Stimulated activated naive CD8-positive, alpha-beta T cell treated with anti-CD3 and anti-CD28 coated beads, Interleukin-15, Interleukin-2, amounts not matched to agents 100 ng/mL and 50 ng/mL, for 24 hours (primary cell): Measurements from ENCODE around the gene MTOR.
A peak's percentile ranks its signal among the peaks of the same experiment; 100 is the strongest.
"Not testable (repeated sequence)": the region's sequence is repeated elsewhere in the genome, so short reads cannot be mapped to it uniquely, and the experiment has no call there.

ENCODE experiments used
- H3K27ac Mint-ChIP-seq: one replicate; pipeline ENCODE4 v1.8.0; 2021; ENCODE audit warnings: mild to moderate bottlenecking, mixed read lengths
- H3K27me3 Mint-ChIP-seq: one replicate; pipeline ENCODE4 v1.8.0; 2021; ENCODE audit warnings: mixed read lengths
- H3K36me3 Mint-ChIP-seq: one replicate; pipeline ENCODE4 v1.8.0; 2021; ENCODE audit warnings: low read depth, mixed read lengths
- H3K4me1 Mint-ChIP-seq: one replicate; pipeline ENCODE4 v1.8.0; 2021; ENCODE audit warnings: low read depth, mixed read lengths
- H3K4me3 Mint-ChIP-seq: one replicate; pipeline ENCODE4 v1.8.0; 2021; ENCODE audit warnings: mild to moderate bottlenecking, mixed read lengths
- H3K9me3 Mint-ChIP-seq: one replicate; pipeline ENCODE4 v1.8.0; 2021; ENCODE audit warnings: mixed read lengths

The MTOR gene

DNA sequence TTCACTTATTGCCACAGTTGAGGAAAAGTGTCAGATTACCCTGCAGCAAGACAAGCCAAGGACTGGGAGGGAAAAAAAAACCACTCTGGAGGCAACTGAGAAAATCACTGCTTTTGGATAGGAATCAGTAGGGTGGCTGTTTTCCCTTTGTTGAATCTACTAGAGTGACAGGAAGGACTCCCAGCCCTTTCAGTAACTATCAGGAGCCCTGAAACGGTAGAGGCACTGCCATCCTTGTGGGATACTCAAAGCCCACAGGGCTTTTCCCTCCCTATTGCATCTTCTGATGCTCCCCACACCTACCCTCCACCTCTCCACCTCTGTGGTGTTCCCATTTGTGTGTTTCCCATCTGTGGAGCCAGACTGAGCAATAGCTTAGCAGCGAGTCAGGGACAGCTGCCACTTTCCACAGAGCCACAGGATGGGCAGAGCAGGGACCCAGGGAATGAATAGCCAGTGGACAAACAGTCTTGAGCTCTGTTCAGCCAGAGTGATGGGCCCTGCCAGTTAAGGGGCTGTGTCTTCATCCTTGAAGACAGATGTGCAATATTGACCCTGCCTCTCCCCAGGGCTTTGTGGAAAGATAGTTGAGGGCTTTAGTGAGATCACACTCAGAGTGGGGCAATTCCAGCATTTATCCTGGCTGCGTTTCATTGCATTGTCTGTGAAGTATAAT is 24.5 kb upstream of the MTOR start:
- H3K4me3 Mint-ChIP-seq, result no peak overlapping the region
- H3K27me3 Mint-ChIP-seq, result no peaks in the 10 kb centered on the region
- peaks cover 69% of the 10 kb centered on the region for H3K36me3 Mint-ChIP-seq
- no peaks in the 10 kb centered on the region for H3K9me3 Mint-ChIP-seq
- H3K27ac Mint-ChIP-seq, result peak overlapping the region; percentile 9
- H3K4me1 Mint-ChIP-seq, result peaks cover 45% of the 10 kb centered on the region

DNA sequence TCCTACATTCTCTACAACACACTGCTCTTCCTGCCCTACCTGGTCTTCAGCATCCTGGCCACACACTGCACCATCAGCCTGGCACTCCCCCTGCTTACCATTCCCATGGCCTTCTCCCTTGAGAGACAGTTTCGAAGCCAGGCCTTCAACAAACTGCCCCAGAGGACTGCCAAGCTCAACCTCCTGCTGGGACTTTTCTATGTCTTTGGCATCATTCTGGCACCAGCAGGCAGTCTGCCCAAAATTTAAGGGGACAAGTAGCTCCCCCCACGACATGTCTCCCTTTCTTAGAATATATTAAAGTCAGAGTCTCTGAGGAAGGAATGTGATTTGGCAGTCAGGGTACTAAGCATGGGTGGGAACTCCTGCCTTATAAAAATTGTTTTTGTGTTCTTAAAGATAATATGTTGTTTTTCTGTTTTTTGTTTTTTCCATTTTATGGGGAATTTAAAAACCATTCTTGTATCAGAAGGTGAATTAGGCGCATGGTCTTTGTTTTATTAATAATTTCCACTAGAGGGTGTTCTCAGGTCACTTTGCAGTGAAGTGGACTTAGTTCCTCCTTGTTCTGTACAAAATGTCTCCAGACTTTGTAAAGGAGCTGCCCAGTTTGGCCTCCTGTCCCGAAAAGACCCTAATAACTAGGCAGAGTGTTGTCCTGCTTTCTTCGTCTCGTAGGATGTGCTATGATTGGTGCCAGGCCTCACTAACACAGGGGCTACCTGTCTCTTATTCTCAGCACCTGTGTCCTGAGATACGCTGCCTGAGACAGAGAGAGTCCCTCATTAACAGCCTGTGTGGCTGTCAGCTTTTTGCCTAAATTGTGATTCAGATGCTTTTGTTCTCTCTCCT is 23.8 kb upstream of the MTOR start:
- Mint-ChIP-seq H3K4me1 (peaks cover 48% of the 10 kb centered on the region), H3K27me3 (no peaks in the 10 kb centered on the region), H3K27ac (peak overlapping the region; percentile 48), H3K9me3 (no peaks in the 10 kb centered on the region), H3K36me3 (peaks cover 70% of the 10 kb centered on the region), H3K4me3 (no peak overlapping the region)

DNA sequence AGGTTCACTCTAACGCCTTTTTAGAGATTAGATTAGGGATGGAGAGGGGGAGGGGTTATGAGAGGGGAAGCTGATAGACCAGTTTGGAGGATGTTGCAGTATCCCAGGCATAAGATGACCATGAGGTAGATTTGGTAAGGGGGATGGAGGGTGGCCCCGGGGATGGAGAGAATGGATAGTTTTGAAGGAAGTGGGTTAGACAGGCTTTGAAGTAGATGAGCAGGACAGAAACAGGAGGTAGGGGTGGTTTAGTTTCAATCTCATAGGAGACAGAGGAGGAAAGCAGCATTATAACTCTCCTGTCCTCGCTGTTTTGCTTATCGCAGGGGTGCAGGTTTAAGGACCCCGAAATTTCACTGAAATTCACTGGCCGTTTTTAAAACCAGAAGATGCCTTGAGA is 22.4 kb upstream of the MTOR start:
- H3K4me1 Mint-ChIP-seq, result peaks cover 54% of the 10 kb centered on the region
- no peak overlapping the region for H3K4me3 Mint-ChIP-seq
- H3K27me3 Mint-ChIP-seq, result no peaks in the 10 kb centered on the region
- H3K9me3 Mint-ChIP-seq, result no peaks in the 10 kb centered on the region
- H3K27ac Mint-ChIP-seq, result peak overlapping the region; percentile 64
- H3K36me3 Mint-ChIP-seq, result peaks cover 71% of the 10 kb centered on the region

GRCh38 chr1:11283151-11283550 is 20.8 kb upstream of the MTOR start:
- H3K27me3 Mint-ChIP-seq, result no peaks in the 10 kb centered on the region
- peaks cover 70% of the 10 kb centered on the region for H3K4me1 Mint-ChIP-seq
- no peaks in the 10 kb centered on the region for H3K9me3 Mint-ChIP-seq
- peaks cover 78% of the 10 kb centered on the region for H3K36me3 Mint-ChIP-seq
- H3K27ac Mint-ChIP-seq, result peak overlapping the region; percentile 7
- H3K4me3 Mint-ChIP-seq, result no peak overlapping the region

DNA sequence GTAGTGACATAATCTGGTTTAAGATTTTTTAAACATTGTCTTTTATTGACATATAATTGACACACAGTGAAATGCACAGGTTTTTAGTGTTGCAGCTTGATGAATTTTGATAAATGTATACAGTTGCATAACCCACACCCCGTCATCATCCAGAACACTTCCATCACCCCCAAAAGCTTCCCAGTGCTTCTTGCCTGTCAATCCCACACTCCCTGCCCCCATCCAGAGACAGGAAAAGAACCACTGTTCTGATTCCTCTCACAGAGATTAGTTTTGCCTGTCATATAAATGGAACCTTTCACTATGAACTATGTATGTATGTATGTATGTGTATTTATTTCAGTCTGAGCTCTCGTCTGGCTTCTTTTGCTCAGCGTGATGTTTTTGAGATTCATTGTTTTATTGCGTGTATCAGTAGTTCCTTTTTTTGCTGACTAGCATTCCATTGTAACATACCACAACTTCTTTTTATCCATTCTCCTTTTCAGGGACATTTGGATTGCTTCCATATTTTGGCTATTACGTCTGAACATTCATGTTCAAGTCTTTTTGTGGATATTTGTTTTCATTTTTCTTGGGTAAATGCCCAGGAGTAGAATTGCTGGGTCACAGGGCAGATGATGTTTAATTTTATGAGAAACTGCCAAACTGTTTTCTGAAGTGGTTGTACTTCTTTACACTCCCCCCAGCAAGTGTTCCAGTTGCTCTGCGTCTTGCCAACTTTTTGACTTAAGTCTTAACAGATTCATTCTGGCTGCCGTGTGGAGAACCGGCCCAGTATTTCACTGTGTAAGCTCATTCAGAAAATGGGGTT is 19.4 kb upstream of the MTOR start:
- Mint-ChIP-seq H3K9me3 (no peaks in the 10 kb centered on the region), H3K36me3 (peaks cover 81% of the 10 kb centered on the region), H3K4me3 (peak overlapping the region; percentile 15), H3K27me3 (no peaks in the 10 kb centered on the region), H3K4me1 (peaks cover 80% of the 10 kb centered on the region), H3K27ac (peak overlapping the region; percentile 91)

DNA sequence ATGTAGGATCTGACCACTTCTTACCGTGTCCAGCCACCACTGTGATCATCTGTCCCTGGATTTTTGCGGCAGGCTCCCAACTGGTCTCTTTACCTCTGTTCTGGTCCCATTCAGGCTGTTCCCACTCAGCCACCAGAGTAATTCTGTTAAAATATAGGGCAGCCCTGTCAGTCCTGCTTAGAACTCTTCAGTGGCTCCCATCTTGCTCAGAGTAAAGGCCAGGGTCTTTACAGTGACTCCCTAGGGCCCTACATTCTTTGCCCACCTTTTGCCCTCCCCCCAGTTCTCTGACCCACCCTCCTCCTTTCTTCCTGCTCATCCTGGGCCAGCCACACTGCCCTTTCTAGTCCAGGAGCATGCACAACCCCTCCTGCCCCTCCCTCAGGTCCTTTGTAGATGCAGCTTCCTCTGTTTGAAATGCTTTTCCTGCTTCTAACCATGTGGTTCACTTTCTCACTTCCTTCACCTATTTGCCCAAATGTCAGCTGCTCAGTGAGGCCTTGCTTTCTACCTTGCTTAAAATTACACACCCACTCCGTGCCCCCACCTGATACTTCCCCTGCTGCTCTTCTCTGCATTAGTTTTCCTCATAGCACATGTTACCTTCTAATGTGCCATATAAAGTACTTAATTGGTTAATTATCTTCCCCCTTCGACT is 18.5 kb upstream of the MTOR start:
- Mint-ChIP-seq H3K36me3 (peaks cover 78% of the 10 kb centered on the region), H3K4me1 (peaks cover 86% of the 10 kb centered on the region), H3K9me3 (no peaks in the 10 kb centered on the region), H3K27me3 (no peaks in the 10 kb centered on the region), H3K27ac (peak overlapping the region; percentile 91), H3K4me3 (peak overlapping the region; percentile 19)

DNA sequence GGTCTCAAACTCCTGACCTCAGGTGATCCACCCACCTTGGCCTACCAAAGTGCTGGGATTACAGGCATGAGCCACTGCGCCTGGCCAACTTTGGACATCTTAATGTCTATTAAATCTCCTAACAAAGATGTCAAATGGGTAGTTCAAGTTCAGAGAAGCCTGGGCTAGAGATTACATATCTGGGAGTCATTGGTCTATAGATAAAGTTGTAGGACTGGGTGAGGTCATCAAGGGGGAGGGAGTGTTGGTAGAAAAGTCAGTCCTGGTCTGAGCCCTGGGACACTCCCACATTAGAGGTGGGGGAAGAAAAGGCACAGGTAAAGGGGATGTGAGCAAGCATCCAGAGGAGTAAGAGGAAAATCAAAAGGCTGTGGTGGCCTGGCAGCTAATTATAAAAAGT is 17.3 kb upstream of the MTOR start:
- H3K4me3 Mint-ChIP-seq, result no peak overlapping the region
- peaks cover 86% of the 10 kb centered on the region for H3K4me1 Mint-ChIP-seq
- H3K9me3 Mint-ChIP-seq, result no peaks in the 10 kb centered on the region
- peak overlapping the region; percentile 91 for H3K27ac Mint-ChIP-seq
- H3K27me3 Mint-ChIP-seq, result no peaks in the 10 kb centered on the region
- peaks cover 76% of the 10 kb centered on the region for H3K36me3 Mint-ChIP-seq

DNA sequence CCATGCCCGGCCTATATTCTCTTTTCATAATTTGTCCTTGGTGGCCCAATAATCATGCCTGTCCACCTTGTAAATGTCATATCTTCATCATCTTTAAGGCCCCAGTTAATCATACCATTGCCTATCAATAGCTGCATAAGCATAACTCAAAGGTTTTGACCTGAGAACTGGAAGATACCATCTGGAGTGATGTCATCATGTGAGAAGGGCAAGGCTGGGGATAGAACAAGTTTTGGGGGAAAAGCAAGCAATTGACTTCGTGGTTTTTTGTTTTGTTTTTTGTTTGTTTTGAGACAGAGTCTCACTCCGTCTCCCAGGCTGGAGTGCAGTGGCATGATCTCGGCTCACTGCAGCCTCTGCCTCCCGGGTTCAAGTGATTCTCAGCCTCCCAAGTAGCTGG is 16.8 kb upstream of the MTOR start:
- peaks cover 83% of the 10 kb centered on the region for H3K4me1 Mint-ChIP-seq
- H3K36me3 Mint-ChIP-seq, result peaks cover 76% of the 10 kb centered on the region
- H3K4me3 Mint-ChIP-seq, result no peak overlapping the region
- H3K27me3 Mint-ChIP-seq, result no peaks in the 10 kb centered on the region
- no peaks in the 10 kb centered on the region for H3K9me3 Mint-ChIP-seq
- no peak overlapping the region for H3K27ac Mint-ChIP-seq

- H3K36me3 Mint-ChIP-seq, result peaks cover 33% of the 10 kb centered on the region
- no peaks in the 10 kb centered on the region for H3K9me3 Mint-ChIP-seq
- no peaks in the 10 kb centered on the region for H3K27me3 Mint-ChIP-seq
- H3K4me3 Mint-ChIP-seq, result peak overlapping the region; percentile 97
- H3K4me1 Mint-ChIP-seq, result peaks cover 42% of the 10 kb centered on the region
- H3K27ac Mint-ChIP-seq, result peak overlapping the region; percentile 90
Measured at GRCh38 chr1:11273595-11274234, 11.4 kb upstream of the MTOR start.

- Mint-ChIP-seq H3K27me3 (no peaks in the 10 kb centered on the region), H3K36me3 (peaks cover 26% of the 10 kb centered on the region), H3K9me3 (no peaks in the 10 kb centered on the region), H3K4me1 (peaks cover 35% of the 10 kb centered on the region), H3K4me3 (peak within 1 kb of the TSS; percentile 97), H3K27ac (peak within 1 kb of the TSS; percentile 90)
Measured at GRCh38 chr1:11272832-11273594, 10.7 kb upstream of the MTOR start, which contains the start of gene UBIAD1. Gene UBIAD1 (plus strand): TSS chr1:11273198. CDS start chr1:11273532, 334 bp downstream.

GRCh38 chr1:11272544-11272831 is 10.1 kb upstream of the MTOR start:
- H3K9me3 Mint-ChIP-seq, result no peaks in the 10 kb centered on the region
- peak overlapping the region; percentile 58 for H3K4me3 Mint-ChIP-seq
- H3K36me3 Mint-ChIP-seq, result peaks cover 22% of the 10 kb centered on the region
- H3K27ac Mint-ChIP-seq, result no peak overlapping the region
- peaks cover 31% of the 10 kb centered on the region for H3K4me1 Mint-ChIP-seq
- no peaks in the 10 kb centered on the region for H3K27me3 Mint-ChIP-seq

GRCh38 chr1:11267350-11268337 is 5.3 kb upstream of the MTOR start:
- H3K36me3 Mint-ChIP-seq, H3K4me3 Mint-ChIP-seq, H3K9me3 Mint-ChIP-seq: not testable (repeated sequence)

More at GRCh38 chr1:11267350-11268337, 5.3 kb upstream of the MTOR start:
- H3K4me1 Mint-ChIP-seq, H3K27me3 Mint-ChIP-seq, H3K27ac Mint-ChIP-seq: not testable (repeated sequence)
